ENCODE results near the gene WDR45.

DNA sequence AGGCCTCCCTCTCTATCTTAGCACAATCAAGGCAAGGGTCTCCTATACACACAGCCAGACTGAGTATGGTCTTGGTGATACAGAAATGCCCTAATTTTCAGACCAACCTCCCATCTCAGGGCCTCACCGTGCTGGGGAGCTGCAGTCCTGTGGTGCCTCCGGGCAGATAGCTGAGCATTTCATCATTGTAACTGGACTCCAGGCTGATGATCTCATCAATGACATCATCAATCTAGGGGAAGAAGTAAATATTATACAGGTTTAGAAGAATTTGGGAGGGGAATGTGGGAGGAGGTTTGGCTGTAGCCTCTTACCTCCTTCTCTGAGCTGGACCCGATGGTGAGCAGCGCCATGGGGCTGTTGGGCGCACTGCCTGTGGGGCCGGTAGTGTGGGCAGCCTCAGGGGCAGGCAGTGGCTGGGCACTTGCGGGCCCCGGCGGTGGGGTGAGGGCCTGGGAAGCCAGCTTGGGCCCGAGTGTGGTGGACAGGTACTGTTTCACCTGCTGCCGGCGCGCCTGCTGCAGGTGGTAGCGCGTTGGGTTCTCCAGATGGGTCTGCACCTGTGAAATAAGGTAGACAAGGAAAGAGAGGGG, 41.7 kb downstream of the WDR45 start:
- TF ChIP-seq, protein P1, sequence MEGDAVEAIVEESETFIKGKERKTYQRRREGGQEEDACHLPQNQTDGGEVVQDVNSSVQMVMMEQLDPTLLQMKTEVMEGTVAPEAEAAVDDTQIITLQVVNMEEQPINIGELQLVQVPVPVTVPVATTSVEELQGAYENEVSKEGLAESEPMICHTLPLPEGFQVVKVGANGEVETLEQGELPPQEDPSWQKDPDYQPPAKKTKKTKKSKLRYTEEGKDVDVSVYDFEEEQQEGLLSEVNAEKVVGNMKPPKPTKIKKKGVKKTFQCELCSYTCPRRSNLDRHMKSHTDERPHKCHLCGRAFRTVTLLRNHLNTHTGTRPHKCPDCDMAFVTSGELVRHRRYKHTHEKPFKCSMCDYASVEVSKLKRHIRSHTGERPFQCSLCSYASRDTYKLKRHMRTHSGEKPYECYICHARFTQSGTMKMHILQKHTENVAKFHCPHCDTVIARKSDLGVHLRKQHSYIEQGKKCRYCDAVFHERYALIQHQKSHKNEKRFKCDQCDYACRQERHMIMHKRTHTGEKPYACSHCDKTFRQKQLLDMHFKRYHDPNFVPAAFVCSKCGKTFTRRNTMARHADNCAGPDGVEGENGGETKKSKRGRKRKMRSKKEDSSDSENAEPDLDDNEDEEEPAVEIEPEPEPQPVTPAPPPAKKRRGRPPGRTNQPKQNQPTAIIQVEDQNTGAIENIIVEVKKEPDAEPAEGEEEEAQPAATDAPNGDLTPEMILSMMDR (IDR thresholded peaks at IDR 0.05): no peak
- no peak for TF ChIP-seq POLR2A (IDR thresholded peaks at IDR 0.05)
- TF ChIP-seq EP300 (IDR thresholded peaks at IDR 0.05): no peak
- TF ChIP-seq POLR2AphosphoS5 (IDR thresholded peaks at IDR 0.05): no peak
